Measurements from ENCODE around the gene SMARCE1. TPM values are rescaled to one million over a fixed set of nuclear protein-coding genes. Genes with fewer than 3 reads are reported as not detected.

SMARCE1 gene
- polyA plus RNA-seq, 1 donor from 2014 or later: 248 TPM

DNA sequence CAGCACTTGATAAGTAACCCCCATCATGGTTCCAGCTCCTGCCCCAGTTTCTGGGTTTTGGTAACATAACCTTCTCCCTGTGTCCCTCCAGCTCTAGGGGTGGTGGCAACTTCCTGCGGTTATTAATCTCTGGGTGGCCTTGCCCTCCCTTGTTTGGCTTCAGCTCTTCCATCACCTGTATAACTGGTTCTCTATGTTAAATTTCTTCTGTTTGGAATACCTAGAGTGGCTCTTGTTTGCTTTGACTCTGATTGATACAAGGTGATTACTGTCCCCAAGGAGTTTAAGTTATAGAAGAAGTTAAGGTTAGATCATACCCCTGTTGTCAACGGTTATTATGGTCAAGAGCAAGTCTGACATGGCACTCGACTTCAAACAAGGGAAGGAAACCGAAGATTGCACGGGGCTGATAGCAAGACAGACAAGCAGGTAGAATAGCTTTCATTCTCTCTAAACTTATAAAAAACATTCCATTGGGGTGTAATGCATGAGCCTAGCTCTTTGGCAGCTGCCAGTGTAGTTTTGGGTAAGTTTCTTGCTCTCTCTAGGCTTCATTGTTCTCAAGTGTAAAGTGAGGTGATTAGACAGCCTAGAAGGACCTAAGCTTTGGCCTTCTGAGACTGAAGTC is 71.4 kb downstream of the SMARCE1 start:
- no peak for TF ChIP-seq POLR2AphosphoS5 (IDR thresholded peaks at IDR 0.05)
- no peak for TF ChIP-seq EZH2 (IDR thresholded peaks at IDR 0.05; ENCODE audit: borderline replicate concordance, insufficient read depth, low read length, poor library complexity, severe bottlenecking)
- Histone ChIP-seq H3K4me3 (ENCODE audit: low read length) (no peak overlapping the region), H3K27ac (ENCODE audit: low read length) (no peak overlapping the region), H3K36me3 (ENCODE audit: insufficient read depth, low read length) (no peaks in the 10 kb centered on the region), H3K79me2 (replicated peaks; ENCODE audit: insufficient read depth, low read length) (no peaks in the 10 kb centered on the region), H3K9me3 (ENCODE audit: low read length) (no peaks in the 10 kb centered on the region), H3K9me2 (ENCODE audit: insufficient read depth, low read length) (no peaks in the 10 kb centered on the region), H3K9ac (ENCODE audit: low read length) (no peak overlapping the region), H3F3A (ENCODE audit: insufficient read depth, low read length, poor library complexity, severe bottlenecking) (no peaks in the 10 kb centered on the region), H4K20me1 (ENCODE audit: insufficient read depth) (no peaks in the 10 kb centered on the region), H3K4me2 (ENCODE audit: low read length) (no peak overlapping the region), H2AFZ (ENCODE audit: low read depth, low read length) (no peak overlapping the region), H3K27me3 (ENCODE audit: insufficient read depth, low read depth, low read length) (no peaks in the 10 kb centered on the region)

Other genes starting within 250 kb of the SMARCE1 start
- gene TOP2A, start 229.9 kb downstream of the SMARCE1 start, polyA plus RNA-seq: 5.3 and 7.8 TPM in 2 replicates
- 0.32 and 1.3 TPM in 2 replicates for gene IGFBP4, start 204.4 kb downstream of the SMARCE1 start, polyA plus RNA-seq
- gene TNS4, start 146.2 kb downstream of the SMARCE1 start, polyA plus RNA-seq: not detected in 2 replicates
- gene CCR7, start 82.3 kb downstream of the SMARCE1 start, polyA plus RNA-seq: not detected in 2 replicates
- 13.6 and 15.1 TPM in 2 replicates for gene KRT222, start 17.4 kb upstream of the SMARCE1 start, polyA plus RNA-seq
- 0.83 TPM in 1 of 2 replicates, not detected in the other for gene KRT24, start 55.9 kb upstream of the SMARCE1 start, polyA plus RNA-seq
- 0.19 and 0.56 TPM in 2 replicates for gene KRT25, start 107.5 kb upstream of the SMARCE1 start, polyA plus RNA-seq
- not detected in 2 replicates for gene KRT26, start 124.4 kb upstream of the SMARCE1 start, polyA plus RNA-seq
- not detected in 2 replicates for gene KRT27, start 134.7 kb upstream of the SMARCE1 start, polyA plus RNA-seq
- not detected in 2 replicates for gene KRT28, start 152.1 kb upstream of the SMARCE1 start, polyA plus RNA-seq
- 42.8 and 54.2 TPM in 2 replicates for gene KRT10, start 174.8 kb upstream of the SMARCE1 start, polyA plus RNA-seq
- gene KRT12, start 219.4 kb upstream of the SMARCE1 start, polyA plus RNA-seq: not detected in 2 replicates
- not detected in 2 replicates for gene KRT20, start 237.4 kb upstream of the SMARCE1 start, polyA plus RNA-seq